Panc1 (cell line): Measurements from ENCODE around the gene IQCH. TPM values are rescaled to one million over a fixed set of nuclear protein-coding genes. Genes with fewer than 3 reads are reported as not detected.

ENCODE experiments used
- ATAC-seq: fragments of 200-7000 bp; cut with Tn5 transposase; 2 replicates; pipeline ENCODE4 v1.9.1; 2020; ENCODE audit warnings: mild to moderate bottlenecking, moderate library complexity
- BruUV-seq: library from RNA; stranded (reverse); fragments of 400-500 nt; replicated peaks from 2 replicates; lab custom pipeline; 2021; lab: Mats Ljungman, UMichigan
- CTCF ChIA-PET: fragments of 300-600 bp; sonication (Branson Sonifier 250); formaldehyde crosslinking; loops from one replicate; lab custom pipeline; 2022; ENCODE audit warnings: antibody characterized with exemption; lab: Charles Lee
- POLR2A ChIA-PET: fragments of 300-600 bp; sonication (Branson Sonifier 250); formaldehyde crosslinking; loops from one replicate; lab custom pipeline; 2022; ENCODE audit warnings: antibody characterized with exemption; lab: Charles Lee
- DNase-seq: peaks from one replicate; pipeline ENCODE4 v3.0.0-alpha.2; 2010; ENCODE audit warnings: low read depth, low spot score
- H3K27ac ChIP-seq: 2 replicates; pipeline ENCODE4 v1.5.1; 2011; ENCODE audit warnings: mild to moderate bottlenecking, low read length, inconsistent platforms
- H3K27me3 ChIP-seq: fragments of 200-500 bp; sonication (Bioruptor generic); 2 replicates; pipeline ENCODE4 v1.6.0; 2014; ENCODE audit warnings: low read length, inconsistent platforms; ENCODE audit not compliant: control insufficient read depth, insufficient read depth
- H3K36me3 ChIP-seq: fragments of 200-500 bp; sonication (Bioruptor generic); 2 replicates; pipeline ENCODE4 v1.5.1; 2014; ENCODE audit warnings: inconsistent platforms, mild to moderate bottlenecking, low read length, moderate library complexity; ENCODE audit not compliant: control insufficient read depth, insufficient read depth
- H3K4me1 ChIP-seq: 2 replicates; pipeline ENCODE4 v1.5.1; 2011; ENCODE audit warnings: inconsistent platforms, mild to moderate bottlenecking, low read length, moderate library complexity; ENCODE audit not compliant: control insufficient read depth, insufficient read depth
- H3K4me3 ChIP-seq, 2 experiments: 2 replicates each; pipeline ENCODE4 v1.5.1; 2011 to 2012; ENCODE audit warnings: low read depth in 2 of 2, low read length in 2 of 2, mild to moderate bottlenecking in 2 of 2, inconsistent platforms in 1 of 2, moderate library complexity in 1 of 2
- H3K9me3 ChIP-seq: fragments of 200-500 bp; sonication (Bioruptor generic); 2 replicates; pipeline ENCODE4 v1.5.1; 2014; ENCODE audit warnings: low read depth, mild to moderate bottlenecking, inconsistent platforms, low read length, moderate library complexity; ENCODE audit not compliant: control insufficient read depth, insufficient read depth
- CTCF ChIP-seq: fragments of 450-650 bp; IDR thresholded peaks from 2 replicates; pipeline ENCODE4 v1.5.1; 2017; ENCODE audit warnings: mild to moderate bottlenecking
- POLR2AphosphoS5 ChIP-seq: IDR thresholded peaks from 2 replicates; pipeline ENCODE4 v1.6.1; 2012; ENCODE audit warnings: mild to moderate bottlenecking, low read depth, low read length, moderate library complexity
- REST ChIP-seq, 2 experiments: IDR thresholded peaks; 2 replicates each; pipeline ENCODE4 v1.6.1; 2011 to 2012; ENCODE audit warnings: low read depth in 2 of 2, control low read depth in 1 of 2, low read length in 1 of 2, mild to moderate bottlenecking in 1 of 2, moderate library complexity in 1 of 2; ENCODE audit not compliant: insufficient read depth in 1 of 2
- SIN3A ChIP-seq: IDR thresholded peaks from 2 replicates; pipeline ENCODE4 v1.6.1; 2012; ENCODE audit warnings: low read depth, mild to moderate bottlenecking, low read length, moderate library complexity, borderline replicate concordance; ENCODE audit not compliant: insufficient read depth
- TCF7L2 ChIP-seq: IDR thresholded peaks from 2 replicates; pipeline ENCODE4 v1.6.1; 2011; ENCODE audit warnings: mild to moderate bottlenecking, low read depth, low read length, inconsistent platforms
- in situ Hi-C: cut with HindIII; loops from 2 replicates; pipeline ENCODE4 v1.10.0; 2016; ENCODE audit warnings: low sequenced_read_pairs, low pct_unique_long_range_greater_than_20kb
- intact Hi-C: fragments of 100-400 bp; cut with micrococcal nuclease; formaldehyde crosslinking; loops from one replicate; pipeline ENCODE4 v1.10.0; 2022; ENCODE audit not compliant: unreplicated experiment
- total RNA-seq: library from RNA; stranded (reverse); gene quantifications from one replicate; pipeline ENCODE4 v1.2.1, GENCODE V29; 2021; ENCODE audit not compliant: unreplicated experiment

Gene IQCH
- total RNA-seq, 1 experiment from 2014 or later: 3.9 TPM

- Histone ChIP-seq H3K27me3 (no peaks in the 10 kb centered on the region), H3K36me3 (no peaks in the 10 kb centered on the region), H3K4me1 (no peaks in the 10 kb centered on the region), H3K27ac (no peak overlapping the region), H3K4me3 (no peak overlapping the region), H3K9me3 (no peaks in the 10 kb centered on the region)
- no TSS peak for BruUV-seq
- TF ChIP-seq REST (IDR thresholded peaks at IDR 0.05; ENCODE audit: insufficient read depth in 1 of 2, low read depth in 2 of 2, low read length in 1 of 2): no peak
- ChIA-PET CTCF (no interaction called here), POLR2A (no interaction called here)
- in situ Hi-C loops: no loop called here
- no peak for ATAC-seq
- intact Hi-C loops: no loop called here
- DNase-seq: no peak
Observed at GRCh38 chr15:67343206-67343605, 88.6 kb downstream of the IQCH start.

- no peaks in the 10 kb centered on the region for H3K36me3 ChIP-seq
- ChIA-PET POLR2A (interaction anchor here (0.7 kb wide), 1 partner anchor 363 kb away, joined by 11 read pairs; no protein-coding TSS in a partner anchor), CTCF (no interaction called here)
- H3K4me1 ChIP-seq: no peaks in the 10 kb centered on the region
- DNase-seq (no peak), ATAC-seq (no peak)
- H3K27me3 ChIP-seq: no peaks in the 10 kb centered on the region
- H3K9me3 ChIP-seq: peaks cover 9% of the 10 kb centered on the region; the same call in 1 of the 2 replicates
- in situ Hi-C loops (no loop called here), intact Hi-C loops (no loop called here)
- TF ChIP-seq TCF7L2 (no peak), SIN3A (no peak), POLR2AphosphoS5 (no peak), CTCF (no peak), REST (IDR thresholded peaks at IDR 0.05; ENCODE audit: insufficient read depth in 1 of 2, low read depth in 2 of 2, low read length in 1 of 2) (no peak)
- no peak overlapping the region for H3K27ac ChIP-seq
- no TSS peak for BruUV-seq
- no peak overlapping the region for H3K4me3 ChIP-seq
Observed at GRCh38 chr15:67349634-67350033, 95.0 kb downstream of the IQCH start.
